ENCODE measurements around the gene MYL3.

The MYL3 gene

GRCh38 chr3:46864061-46864881, 1.0 kb upstream of the MYL3 start:
- peak; percentile 8 for TF ChIP-seq CTCF (IDR thresholded peaks at IDR 0.05; ENCODE audit: insufficient read depth, missing control alignments)
- FAIRE-seq: no peak
- DNase-seq (ENCODE audit: insufficient read length, low spot score): no peak

GRCh38 chr3:46862369-46863025, 747 bp downstream of the MYL3 start:
- TF ChIP-seq CTCF (IDR thresholded peaks at IDR 0.05; ENCODE audit: insufficient read depth, missing control alignments): no peak
- DNase-seq (ENCODE audit: insufficient read length, low spot score) (no peak), FAIRE-seq (no peak)

GRCh38 chr3:46861605-46862368, 1.5 kb downstream of the MYL3 start:
- FAIRE-seq (no peak), DNase-seq (ENCODE audit: insufficient read length, low spot score) (no peak)
- no peak for TF ChIP-seq CTCF (IDR thresholded peaks at IDR 0.05; ENCODE audit: insufficient read depth, missing control alignments)

- FAIRE-seq: no peak
- DNase-seq (ENCODE audit: insufficient read length, low spot score): no peak
- no peak for TF ChIP-seq CTCF (IDR thresholded peaks at IDR 0.05; ENCODE audit: insufficient read depth, missing control alignments)
Observed at GRCh38 chr3:46860810-46861604, 2.2 kb downstream of the MYL3 start.

- FAIRE-seq (no peak), DNase-seq (ENCODE audit: insufficient read length, low spot score) (no peak)
- peak; percentile 11 for TF ChIP-seq CTCF (IDR thresholded peaks at IDR 0.05; ENCODE audit: insufficient read depth, missing control alignments)
Observed at GRCh38 chr3:46860017-46860809, 3.0 kb downstream of the MYL3 start.

Data from D721Med (cell line).